Endodermal cell (in vitro differentiated cells): ENCODE measurements around the gene PCSK6. TPM values are rescaled to one million over a fixed set of nuclear protein-coding genes. Genes with fewer than 3 reads are reported as not detected.

ENCODE experiments used
- DNase-seq: peaks from one replicate; pipeline ENCODE4 v3.0.0-alpha.2; 2017
- H3K27ac ChIP-seq: 2 replicates; pipeline ENCODE4 v1.5.1; 2013; ENCODE audit warnings: mild to moderate bottlenecking, low read depth, low read length, moderate library complexity
- H3K27me3 ChIP-seq: 2 replicates; pipeline ENCODE4 v1.6.1; 2013; ENCODE audit warnings: mild to moderate bottlenecking, low read length, moderate library complexity; ENCODE audit not compliant: insufficient read depth, control insufficient read depth, poor library complexity, severe bottlenecking
- H3K36me3 ChIP-seq: 2 replicates; pipeline ENCODE4 v1.7.0; 2013; ENCODE audit warnings: mild to moderate bottlenecking, low read length, moderate library complexity; ENCODE audit not compliant: control insufficient read depth, insufficient read depth
- H3K4me1 ChIP-seq: one replicate; pipeline ENCODE4 v1.7.0; 2013; ENCODE audit warnings: low read length; ENCODE audit not compliant: control insufficient read depth, insufficient read depth
- H3K4me3 ChIP-seq: 2 replicates; pipeline ENCODE4 v1.5.1; 2013; ENCODE audit warnings: mild to moderate bottlenecking, low read length, moderate library complexity
- H3K9ac ChIP-seq: 2 replicates; pipeline ENCODE4 v1.6.1; 2013; ENCODE audit warnings: mild to moderate bottlenecking, low read length, moderate library complexity; ENCODE audit not compliant: poor library complexity, severe bottlenecking; ENCODE audit errors: extremely low read depth
- H3K9me3 ChIP-seq: 2 replicates; pipeline ENCODE4 v1.6.1; 2013; ENCODE audit warnings: mild to moderate bottlenecking, low read length, moderate library complexity; ENCODE audit not compliant: control insufficient read depth
- H3K27ac Mint-ChIP-seq: 2 replicates; pipeline ENCODE4 v1.8.0; 2020; ENCODE audit warnings: mixed read lengths
- H3K27me3 Mint-ChIP-seq: 2 replicates; pipeline ENCODE4 v1.8.0; 2021; ENCODE audit warnings: mild to moderate bottlenecking, mixed read lengths; ENCODE audit not compliant: insufficient read depth
- H3K36me3 Mint-ChIP-seq: 2 replicates; pipeline ENCODE4 v1.8.0; 2020; ENCODE audit warnings: low read depth, mixed read lengths
- H3K4me1 Mint-ChIP-seq: 2 replicates; pipeline ENCODE4 v1.8.0; 2020; ENCODE audit warnings: mixed read lengths
- H3K4me3 Mint-ChIP-seq: 2 replicates; pipeline ENCODE4 v1.8.0; 2020; ENCODE audit warnings: mild to moderate bottlenecking, moderate library complexity, mixed read lengths
- H3K9me3 Mint-ChIP-seq: 2 replicates; pipeline ENCODE4 v1.8.0; 2020; ENCODE audit warnings: mild to moderate bottlenecking, mixed read lengths
- WGBS, 2 experiments: methylation state at CpG; one replicate each; pipeline versions ENCODE4 v1.1.5 to v1.1.7; 2013; ENCODE audit warnings: missing lambda C conversion rate in 2 of 2, mixed read lengths in 1 of 2; ENCODE audit not compliant: insufficient coverage in 1 of 2, insufficient read length in 1 of 2; 5-methylcytosine and 5-hydroxymethylcytosine counted together
- total RNA-seq, 2 donors: library from RNA; stranded (reverse); fragmentation: NEBNext Ultra II Directional in 1 of 2; extraction: Animal tissue kit (Norgen Biotek cat#: 25700) in 1 of 2; gene quantifications; 2 replicates in 1 of 2; 3 replicates in 1 of 2; pipeline ENCODE4 v1.2.1, GENCODE V29; 2021
- TF ChIP-seq, protein P1 (sequence below): fragments of 200-600 bp; sonication (generic); conservative IDR thresholded peaks from 2 replicates; pipeline ENCODE4 v1.5.0; 2021; ENCODE audit warnings: antibody characterized with exemption, mild to moderate bottlenecking

PCSK6 gene
- total RNA-seq, 2 donors from 2014 or later: 6.6 to 9.8 TPM

DNA sequence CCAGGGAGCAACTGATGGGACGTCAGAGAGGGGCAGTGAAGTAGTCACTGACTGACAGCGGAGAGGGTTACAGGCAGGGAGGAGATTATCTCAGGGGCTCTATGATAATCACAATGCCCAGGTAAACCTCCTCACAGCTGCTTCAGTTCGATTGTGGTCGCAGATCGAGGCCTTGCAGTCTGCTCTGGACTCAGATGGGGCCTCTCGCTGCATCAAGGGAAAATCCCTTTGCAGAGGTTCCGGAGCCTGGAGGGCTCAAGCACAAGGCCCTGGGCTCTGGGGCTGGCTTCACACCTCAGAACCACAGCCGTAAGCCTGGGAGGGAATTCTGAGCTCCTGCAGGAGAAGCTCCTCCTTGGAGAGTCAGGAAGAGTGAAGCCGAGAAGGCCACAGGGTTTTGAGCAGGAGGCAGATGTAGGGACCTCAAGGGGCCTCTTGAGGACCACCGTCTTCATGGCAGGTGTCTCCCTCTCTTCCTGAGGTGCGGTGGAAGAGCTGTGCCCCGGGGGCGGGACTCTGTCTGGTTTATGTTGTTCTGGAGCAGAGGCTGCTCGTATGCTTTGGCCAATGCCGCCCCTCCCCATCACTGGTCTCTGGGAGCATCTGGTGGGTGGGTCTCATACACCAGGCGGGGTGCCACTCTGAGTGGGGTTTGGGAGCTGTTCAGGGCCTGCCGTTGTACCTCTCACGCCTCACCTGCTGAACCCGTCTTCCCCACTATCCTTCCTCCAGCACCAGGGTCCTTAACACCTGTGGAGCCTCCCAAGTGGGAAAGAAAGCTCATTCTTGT is 175.0 kb downstream of the PCSK6 start:
- Histone ChIP-seq H3K27me3 (no peaks in the 10 kb centered on the region), H3K9ac (no peak overlapping the region), H3K36me3 (no peaks in the 10 kb centered on the region), H3K9me3 (no peaks in the 10 kb centered on the region), H3K4me1 (no peaks in the 10 kb centered on the region), H3K27ac (no peak overlapping the region), H3K4me3 (no peak overlapping the region)
- TF ChIP-seq, protein P1, sequence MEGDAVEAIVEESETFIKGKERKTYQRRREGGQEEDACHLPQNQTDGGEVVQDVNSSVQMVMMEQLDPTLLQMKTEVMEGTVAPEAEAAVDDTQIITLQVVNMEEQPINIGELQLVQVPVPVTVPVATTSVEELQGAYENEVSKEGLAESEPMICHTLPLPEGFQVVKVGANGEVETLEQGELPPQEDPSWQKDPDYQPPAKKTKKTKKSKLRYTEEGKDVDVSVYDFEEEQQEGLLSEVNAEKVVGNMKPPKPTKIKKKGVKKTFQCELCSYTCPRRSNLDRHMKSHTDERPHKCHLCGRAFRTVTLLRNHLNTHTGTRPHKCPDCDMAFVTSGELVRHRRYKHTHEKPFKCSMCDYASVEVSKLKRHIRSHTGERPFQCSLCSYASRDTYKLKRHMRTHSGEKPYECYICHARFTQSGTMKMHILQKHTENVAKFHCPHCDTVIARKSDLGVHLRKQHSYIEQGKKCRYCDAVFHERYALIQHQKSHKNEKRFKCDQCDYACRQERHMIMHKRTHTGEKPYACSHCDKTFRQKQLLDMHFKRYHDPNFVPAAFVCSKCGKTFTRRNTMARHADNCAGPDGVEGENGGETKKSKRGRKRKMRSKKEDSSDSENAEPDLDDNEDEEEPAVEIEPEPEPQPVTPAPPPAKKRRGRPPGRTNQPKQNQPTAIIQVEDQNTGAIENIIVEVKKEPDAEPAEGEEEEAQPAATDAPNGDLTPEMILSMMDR: no peak
- peaks cover 2% of the 10 kb centered on the region for H3K27me3 Mint-ChIP-seq
- no peaks in the 10 kb centered on the region for H3K9me3 Mint-ChIP-seq
- WGBS, 2 experiments: 89 to 97% methylated on average over 12 to 19 of the region's 19 CpGs
- H3K27ac Mint-ChIP-seq: no peak overlapping the region
- no peak for DNase-seq
- no peak overlapping the region for H3K4me3 Mint-ChIP-seq
- peaks cover 2% of the 10 kb centered on the region for H3K36me3 Mint-ChIP-seq
- H3K4me1 Mint-ChIP-seq: no peaks in the 10 kb centered on the region

- TF ChIP-seq, protein P1: no peak
- Histone ChIP-seq H3K9ac (no peak overlapping the region), H3K36me3 (no peaks in the 10 kb centered on the region), H3K9me3 (no peaks in the 10 kb centered on the region), H3K27ac (no peak overlapping the region), H3K27me3 (no peaks in the 10 kb centered on the region), H3K4me3 (no peak overlapping the region), H3K4me1 (no peaks in the 10 kb centered on the region)
- Mint-ChIP-seq H3K36me3 (peaks cover 2% of the 10 kb centered on the region), H3K9me3 (no peaks in the 10 kb centered on the region), H3K27me3 (no peaks in the 10 kb centered on the region), H3K4me1 (no peaks in the 10 kb centered on the region), H3K27ac (no peak overlapping the region), H3K4me3 (no peak overlapping the region)
- no peak for DNase-seq
- WGBS, 2 experiments: 89 to 92% methylated on average over 20 to 21 of the region's 21 CpGs
Measured at GRCh38 chr15:101313041-101313761, 176.3 kb downstream of the PCSK6 start.

- Histone ChIP-seq H3K4me1 (no peaks in the 10 kb centered on the region), H3K27me3 (no peaks in the 10 kb centered on the region), H3K4me3 (no peak overlapping the region), H3K36me3 (no peaks in the 10 kb centered on the region), H3K9ac (no peak overlapping the region), H3K9me3 (no peaks in the 10 kb centered on the region), H3K27ac (no peak overlapping the region)
- no peak overlapping the region for H3K4me3 Mint-ChIP-seq
- peak; percentile 26 for DNase-seq
- no peak overlapping the region for H3K27ac Mint-ChIP-seq
- H3K27me3 Mint-ChIP-seq: no peaks in the 10 kb centered on the region
- 91 to 100% methylated on average over 4 to 7 of the region's 7 CpGs for WGBS, 2 experiments
- peaks cover 2% of the 10 kb centered on the region for H3K36me3 Mint-ChIP-seq
- H3K9me3 Mint-ChIP-seq: no peaks in the 10 kb centered on the region
- no peaks in the 10 kb centered on the region for H3K4me1 Mint-ChIP-seq
- TF ChIP-seq, protein P1: no peak
Measured at GRCh38 chr15:101310508-101310907, 179.0 kb downstream of the PCSK6 start.
